Activated naive CD8-positive, alpha-beta T cell treated with anti-CD3 and anti-CD28 coated beads for 36 hours (primary cell): ENCODE results near the gene BEND7. TPM values are rescaled to one million over a fixed set of nuclear protein-coding genes. Genes with fewer than 3 reads are reported as not detected.

Experiments
- DNase-seq: peaks from one replicate; pipeline ENCODE4 v3.0.0; 2021
- H3K27ac Mint-ChIP-seq: one replicate; pipeline ENCODE4 v1.8.0; 2022; ENCODE audit warnings: mild to moderate bottlenecking, moderate library complexity, mixed read lengths
- H3K27me3 Mint-ChIP-seq: one replicate; pipeline ENCODE4 v1.8.0; 2022; ENCODE audit warnings: mild to moderate bottlenecking, mixed read lengths
- H3K36me3 Mint-ChIP-seq: one replicate; pipeline ENCODE4 v1.8.0; 2021; ENCODE audit warnings: mild to moderate bottlenecking, mixed read lengths
- H3K4me1 Mint-ChIP-seq: one replicate; pipeline ENCODE4 v1.8.0; 2021; ENCODE audit warnings: mixed read lengths
- H3K4me3 Mint-ChIP-seq: one replicate; pipeline ENCODE4 v1.8.0; 2022; ENCODE audit warnings: mild to moderate bottlenecking, moderate library complexity, mixed read lengths
- H3K9me3 Mint-ChIP-seq: one replicate; pipeline ENCODE4 v1.8.0; 2022; ENCODE audit warnings: mixed read lengths
- total RNA-seq, 2 experiments: library from RNA; stranded (reverse); gene quantifications; one replicate each; pipeline ENCODE4 v1.2.3, GENCODE V29; 2021

The BEND7 gene
- total RNA-seq, 2 experiments from 2014 or later, result not detected

DNA sequence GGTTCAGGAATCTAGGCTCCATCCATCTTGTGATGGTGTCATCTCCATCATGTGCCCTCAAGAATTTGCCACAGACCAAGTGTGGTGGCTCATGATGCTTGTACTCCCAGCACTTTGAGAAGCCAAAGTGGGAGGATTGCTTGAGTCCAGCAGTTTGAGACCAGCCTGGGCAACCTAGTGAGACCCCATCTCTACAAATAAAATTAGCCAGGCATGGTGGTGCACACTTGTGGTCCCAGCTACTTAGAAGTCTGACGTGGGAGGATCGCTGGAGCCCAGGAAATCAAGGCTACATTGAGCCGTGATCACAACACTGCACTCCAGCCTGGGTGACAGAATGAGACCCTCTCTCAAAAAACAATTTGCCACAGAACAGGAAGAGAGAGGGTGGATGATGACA, 127.7 kb downstream of the BEND7 start:
- H3K27me3 Mint-ChIP-seq, result peaks cover 4% of the 10 kb centered on the region
- H3K36me3 Mint-ChIP-seq, result no peaks in the 10 kb centered on the region
- no peak overlapping the region for H3K27ac Mint-ChIP-seq
- no peak for DNase-seq
- no peaks in the 10 kb centered on the region for H3K4me1 Mint-ChIP-seq
- H3K4me3 Mint-ChIP-seq, result no peak overlapping the region
- H3K9me3 Mint-ChIP-seq, result no peaks in the 10 kb centered on the region

DNA sequence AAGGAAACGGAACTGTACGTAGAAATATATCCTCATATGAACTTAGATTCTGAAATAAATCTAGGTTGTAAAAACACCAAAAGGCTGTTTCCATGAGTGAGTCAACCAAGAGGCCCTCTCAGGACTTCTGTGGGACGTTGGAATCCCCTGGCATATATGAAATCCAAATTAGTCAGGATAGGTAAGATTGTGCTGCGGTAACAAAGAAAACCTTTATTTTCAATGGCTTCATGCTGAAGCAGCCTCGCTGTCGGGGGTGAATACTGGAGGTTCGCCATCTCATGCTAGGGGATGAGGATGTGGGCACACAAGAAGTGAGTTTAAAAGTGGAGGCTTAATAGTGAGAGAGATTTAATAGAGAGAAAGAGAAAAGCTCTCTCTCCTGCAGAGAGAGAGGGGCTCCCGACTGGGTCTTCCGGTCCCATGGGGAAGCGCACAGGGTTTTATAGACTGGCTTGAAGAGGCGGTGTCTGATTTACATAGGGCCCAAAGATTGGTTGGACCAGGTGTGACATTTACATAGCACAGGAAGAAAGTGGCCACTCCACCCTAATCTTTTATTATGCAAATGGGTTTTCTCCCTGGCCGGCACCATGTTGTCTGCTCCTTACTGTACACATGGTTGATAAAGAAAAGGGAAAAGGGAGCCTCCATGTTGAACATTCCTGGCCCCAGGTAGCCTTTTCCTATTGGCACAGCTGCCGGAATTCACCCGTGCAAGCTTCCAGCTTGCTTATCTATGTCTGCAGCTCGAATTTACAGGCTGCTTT, 128.4 kb downstream of the BEND7 start:
- DNase-seq, result no peak
- no peaks in the 10 kb centered on the region for H3K36me3 Mint-ChIP-seq
- no peaks in the 10 kb centered on the region for H3K9me3 Mint-ChIP-seq
- no peak overlapping the region for H3K4me3 Mint-ChIP-seq
- no peak overlapping the region for H3K27ac Mint-ChIP-seq
- H3K27me3 Mint-ChIP-seq, result peaks cover 4% of the 10 kb centered on the region
- no peaks in the 10 kb centered on the region for H3K4me1 Mint-ChIP-seq

DNA sequence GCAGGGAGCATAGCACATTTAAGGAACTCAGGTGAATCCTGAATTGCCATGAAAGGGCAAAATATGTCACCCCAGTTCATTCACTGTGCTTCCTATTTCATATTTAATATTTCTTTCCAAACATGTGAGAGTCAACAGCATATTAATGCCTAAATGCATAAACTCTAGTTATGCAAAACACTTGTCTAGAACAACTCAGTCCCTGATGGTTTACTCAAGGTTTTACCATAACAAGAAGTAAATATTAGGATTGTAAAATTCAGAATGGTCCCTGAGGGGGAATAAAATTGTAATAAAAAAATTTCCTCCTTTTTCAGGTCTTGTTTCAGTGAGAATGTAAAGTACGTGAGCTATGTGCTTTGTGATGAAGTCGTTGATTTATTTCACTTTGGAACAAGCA, 129.1 kb downstream of the BEND7 start:
- no peaks in the 10 kb centered on the region for H3K36me3 Mint-ChIP-seq
- H3K27me3 Mint-ChIP-seq, result peaks cover 4% of the 10 kb centered on the region
- DNase-seq, result no peak
- H3K9me3 Mint-ChIP-seq, result no peaks in the 10 kb centered on the region
- no peak overlapping the region for H3K27ac Mint-ChIP-seq
- H3K4me3 Mint-ChIP-seq, result no peak overlapping the region
- no peaks in the 10 kb centered on the region for H3K4me1 Mint-ChIP-seq

DNA sequence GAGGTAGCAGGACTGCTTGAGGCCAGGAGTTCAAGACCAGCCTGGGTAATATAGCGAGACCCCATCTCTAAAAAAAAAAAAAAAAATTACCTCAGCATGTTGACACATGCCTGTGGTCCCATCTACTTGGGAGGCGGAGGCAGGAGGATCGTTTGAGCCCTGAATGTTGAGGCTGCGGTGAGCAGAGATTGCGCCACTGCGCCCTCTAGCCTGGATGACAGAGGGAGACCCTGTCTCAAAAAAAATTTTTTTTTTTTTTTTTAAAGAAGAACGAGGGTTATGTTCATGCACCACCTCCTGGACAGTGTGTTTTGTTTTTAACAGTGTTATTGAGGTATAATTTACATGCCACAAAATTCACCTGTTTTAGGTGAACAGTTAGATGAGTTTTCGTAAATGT, 129.6 kb downstream of the BEND7 start:
- peaks cover 4% of the 10 kb centered on the region for H3K27me3 Mint-ChIP-seq
- H3K4me3 Mint-ChIP-seq, result no peak overlapping the region
- H3K9me3 Mint-ChIP-seq, result no peaks in the 10 kb centered on the region
- H3K27ac Mint-ChIP-seq, result no peak overlapping the region
- H3K4me1 Mint-ChIP-seq, result no peaks in the 10 kb centered on the region
- H3K36me3 Mint-ChIP-seq, result no peaks in the 10 kb centered on the region
- no peak for DNase-seq

DNA sequence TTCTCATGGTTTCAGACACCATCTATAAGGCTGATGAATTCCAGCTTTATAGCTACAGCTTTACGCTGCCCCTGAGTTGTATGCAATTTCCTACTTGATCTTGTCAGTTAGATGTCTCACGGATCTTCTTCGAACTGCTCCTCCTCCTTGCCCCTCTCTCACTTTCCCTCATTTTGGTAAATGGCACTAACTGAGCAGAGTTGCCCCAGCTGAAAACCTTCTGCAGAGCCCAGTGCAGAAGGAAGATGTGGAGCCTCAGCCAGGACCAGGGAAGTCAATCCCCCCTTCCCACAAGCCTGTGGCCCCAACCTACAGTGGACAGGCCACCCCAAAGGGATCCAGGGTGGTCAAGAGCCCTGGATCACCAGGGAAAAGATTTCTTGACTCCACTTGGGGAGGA, 131.8 kb downstream of the BEND7 start:
- Mint-ChIP-seq H3K36me3 (no peaks in the 10 kb centered on the region), H3K9me3 (no peaks in the 10 kb centered on the region)

DNA sequence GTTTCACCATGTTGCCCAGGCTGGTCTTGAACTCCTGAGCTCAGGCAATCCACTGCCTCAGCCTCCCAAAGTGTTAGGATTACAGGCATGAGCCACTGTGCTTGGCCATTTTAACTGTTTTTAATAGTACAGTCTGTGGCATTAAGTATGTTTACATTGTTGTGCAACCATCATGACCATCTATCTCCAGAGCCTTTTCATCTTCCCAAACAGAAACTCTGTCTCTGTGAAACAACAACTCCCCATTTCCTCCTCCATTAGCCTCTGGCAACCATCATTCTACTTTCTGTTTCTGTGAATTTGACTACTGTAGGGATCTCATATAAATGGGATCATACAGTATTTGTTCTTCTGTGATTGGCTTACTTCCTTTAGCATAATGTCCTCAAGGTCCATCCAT, 132.4 kb downstream of the BEND7 start:
- Mint-ChIP-seq H3K4me1 (no peaks in the 10 kb centered on the region), H3K4me3 (no peak overlapping the region), H3K27ac (no peak overlapping the region), H3K27me3 (peaks cover 19% of the 10 kb centered on the region), H3K36me3 (no peaks in the 10 kb centered on the region), H3K9me3 (no peaks in the 10 kb centered on the region)
- DNase-seq, result no peak

More for the DNA sequence above, 131.8 kb downstream of the BEND7 start:
- no peak for DNase-seq
- Mint-ChIP-seq H3K4me1 (no peaks in the 10 kb centered on the region), H3K27ac (no peak overlapping the region), H3K4me3 (no peak overlapping the region), H3K27me3 (peaks cover 16% of the 10 kb centered on the region)

DNA sequence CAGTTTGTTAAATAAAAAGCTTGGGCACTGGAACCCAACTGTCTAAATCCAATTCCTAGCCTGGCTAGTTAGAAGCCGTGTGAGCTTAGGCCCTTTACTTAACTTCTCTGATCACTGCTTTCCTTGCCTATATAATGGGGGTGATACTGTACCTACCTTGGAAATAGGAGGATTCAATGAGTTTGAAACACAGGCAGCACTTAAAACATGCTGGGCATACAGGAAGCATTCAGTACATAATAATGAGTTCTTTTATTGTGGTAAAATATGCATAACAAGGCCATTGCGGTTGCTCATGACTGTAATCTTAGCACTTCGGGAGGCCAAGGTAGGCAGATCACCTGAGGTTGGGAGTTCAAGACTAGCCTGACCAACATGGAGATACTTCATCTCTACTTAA, 133.3 kb downstream of the BEND7 start:
- H3K4me1 Mint-ChIP-seq, result no peaks in the 10 kb centered on the region
- no peak for DNase-seq
- peaks cover 15% of the 10 kb centered on the region for H3K27me3 Mint-ChIP-seq
- H3K4me3 Mint-ChIP-seq, result no peak overlapping the region
- no peaks in the 10 kb centered on the region for H3K9me3 Mint-ChIP-seq
- H3K36me3 Mint-ChIP-seq, result no peaks in the 10 kb centered on the region
- no peak overlapping the region for H3K27ac Mint-ChIP-seq

DNA sequence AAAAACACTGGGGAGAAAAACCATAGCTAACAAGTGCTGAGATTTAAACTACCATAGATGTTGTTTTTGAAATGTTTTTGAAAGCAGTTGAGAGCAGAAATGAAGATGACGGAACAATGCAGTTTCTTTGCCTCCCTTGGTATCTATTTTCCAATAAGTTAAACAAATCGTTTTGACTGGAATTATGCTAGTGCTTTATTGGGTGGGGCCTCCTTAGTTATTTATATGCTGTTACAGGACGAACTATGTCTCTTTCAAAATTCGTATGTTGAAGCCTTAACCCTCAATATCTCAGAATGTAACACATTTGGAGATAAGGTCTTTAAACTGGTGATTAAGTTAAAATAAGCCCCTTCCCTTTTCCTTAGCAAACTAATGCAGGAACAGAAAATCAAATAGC, 135.2 kb downstream of the BEND7 start:
- Mint-ChIP-seq H3K27me3 (peaks cover 15% of the 10 kb centered on the region), H3K9me3 (no peaks in the 10 kb centered on the region), H3K4me1 (no peaks in the 10 kb centered on the region), H3K4me3 (no peak overlapping the region), H3K27ac (no peak overlapping the region), H3K36me3 (no peaks in the 10 kb centered on the region)
- no peak for DNase-seq

DNA sequence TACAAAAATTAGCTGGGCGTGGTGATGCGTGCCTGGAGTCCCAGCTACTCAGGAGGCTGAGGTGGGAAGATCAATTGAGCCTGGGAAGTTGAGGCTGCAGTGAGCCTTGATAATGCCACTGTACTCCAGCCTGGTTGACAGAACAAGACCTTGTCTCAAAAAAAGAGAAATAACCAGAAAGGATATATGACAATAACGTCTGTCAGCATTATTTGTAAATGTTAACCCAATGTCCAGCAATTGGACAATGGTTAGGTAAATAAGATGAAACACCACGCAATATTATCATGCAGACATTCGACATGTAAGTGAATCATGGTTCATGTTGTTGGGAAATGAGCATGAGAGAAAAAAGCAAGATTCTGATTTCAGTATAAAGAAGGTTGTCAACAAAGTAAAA, 136.1 kb downstream of the BEND7 start:
- no peaks in the 10 kb centered on the region for H3K4me1 Mint-ChIP-seq

More for the DNA sequence above, 136.1 kb downstream of the BEND7 start:
- no peaks in the 10 kb centered on the region for H3K36me3 Mint-ChIP-seq
- H3K9me3 Mint-ChIP-seq, result no peaks in the 10 kb centered on the region
- DNase-seq, result no peak
- H3K27me3 Mint-ChIP-seq, result peaks cover 15% of the 10 kb centered on the region
- H3K4me3 Mint-ChIP-seq, result no peak overlapping the region
- no peak overlapping the region for H3K27ac Mint-ChIP-seq

Other genes starting within 250 kb of the BEND7 start
- 10 to 100 TPM; 14.4 to 16.6 TPM for gene PHYH, start 228.9 kb downstream of the BEND7 start, total RNA-seq
- gene SEPHS1, start 180.7 kb downstream of the BEND7 start, total RNA-seq, result 10 to 100 TPM; 66.5 to 68.7 TPM
- gene PRPF18, start 58.0 kb upstream of the BEND7 start, total RNA-seq, result 10 to 100 TPM; 22.5 to 22.9 TPM